Common myeloid progenitor, CD34-positive (primary cell): ENCODE results near the gene LYPD1.

ENCODE experiments used
- CTCF ChIA-PET: fragments of 350-600 bp; sonication (Branson Sonifier 250); formaldehyde crosslinking; loops from one replicate; lab custom pipeline; 2021; ENCODE audit warnings: antibody characterized with exemption; lab: Charles Lee
- POLR2A ChIA-PET: fragments of 350-600 bp; sonication (Branson Sonifier 250); formaldehyde crosslinking; loops from one replicate; lab custom pipeline; 2021; ENCODE audit warnings: antibody characterized with exemption; lab: Charles Lee
- DNase-seq, 3 donors: peaks; one replicate each; pipeline versions ENCODE4 v3.0.0 to v3.0.0-alpha.2; 2013
- H3K27ac ChIP-seq, 2 experiments: 1 replicate in 1 of 2; 2 replicates in 1 of 2; pipeline ENCODE4 v1.7.0; 2013; ENCODE audit warnings: inconsistent platforms in 2 of 2, low read length in 2 of 2, mild to moderate bottlenecking in 2 of 2, low read depth in 1 of 2, moderate library complexity in 1 of 2; ENCODE audit not compliant: severe bottlenecking in 2 of 2, insufficient read depth in 1 of 2, poor library complexity in 1 of 2
- H3K27me3 ChIP-seq, 5 experiments: replicated peaks in 2 of 5; 1 replicate in 3 of 5; 2 replicates in 2 of 5; pipeline versions ENCODE4 v1.6.1 to v1.7.0; 2013; ENCODE audit warnings: low read length in 4 of 5, mild to moderate bottlenecking in 2 of 5, moderate library complexity in 2 of 5, inconsistent platforms in 1 of 5; ENCODE audit not compliant: insufficient read depth in 5 of 5, control insufficient read depth in 4 of 5
- H3K36me3 ChIP-seq, 4 experiments: 1 replicate in 2 of 4; 2 replicates in 2 of 4; pipeline versions ENCODE4 v1.6.1 to v1.7.0; 2013; ENCODE audit warnings: low read length in 3 of 4, control low read depth in 1 of 4, mild to moderate bottlenecking in 1 of 4; ENCODE audit not compliant: control insufficient read depth in 4 of 4, insufficient read depth in 4 of 4
- H3K4me1 ChIP-seq, 4 experiments: 1 replicate in 3 of 4; 2 replicates in 1 of 4; pipeline versions ENCODE4 v1.6.1 to v1.7.1; 2013; ENCODE audit warnings: low read length in 3 of 4, mild to moderate bottlenecking in 3 of 4, control low read depth in 1 of 4, inconsistent platforms in 1 of 4, moderate library complexity in 1 of 4; ENCODE audit not compliant: control insufficient read depth in 4 of 4, insufficient read depth in 4 of 4; ENCODE audit errors: control extremely low read depth in 1 of 4
- H3K4me3 ChIP-seq, 7 experiments: 1 replicate in 4 of 7; 2 replicates in 3 of 7; pipeline versions ENCODE4 v1.5.1 to v1.7.0; 2013; ENCODE audit warnings: mild to moderate bottlenecking in 7 of 7, low read length in 6 of 7, moderate library complexity in 6 of 7, inconsistent platforms in 2 of 7, low read depth in 2 of 7, control low read depth in 1 of 7; ENCODE audit not compliant: insufficient read depth in 4 of 7, control insufficient read depth in 1 of 7; ENCODE audit errors: extremely low read depth in 1 of 7
- H3K9me3 ChIP-seq, 5 experiments: 1 replicate in 4 of 5; 2 replicates in 1 of 5; pipeline versions ENCODE4 v1.6.1 to v1.7.1; 2013; ENCODE audit warnings: low read length in 4 of 5, mild to moderate bottlenecking in 2 of 5, inconsistent platforms in 1 of 5, low read depth in 1 of 5, moderate library complexity in 1 of 5; ENCODE audit not compliant: control insufficient read depth in 4 of 5, insufficient read depth in 2 of 5; ENCODE audit errors: control extremely low read depth in 1 of 5
- WGBS: methylation state at CpG from one replicate; pipeline ENCODE4 v1.1.5; 2013; ENCODE audit not compliant: insufficient coverage; 5-methylcytosine and 5-hydroxymethylcytosine counted together

Gene LYPD1

GRCh38 chr2:132678483-132678882 lies 8.5 kb upstream of the LYPD1 start:
- Histone ChIP-seq H3K27me3 (peaks cover 1 to 36% (median 14%) of the 10 kb centered on the region in 5 experiments), H3K4me1 (no peaks in the 10 kb centered on the region), H3K36me3 (no peaks in the 10 kb centered on the region), H3K27ac (no peak overlapping the region), H3K9me3 (no peaks in the 10 kb centered on the region), H3K4me3 (no peak overlapping the region)
- DNase-seq: no peak
- WGBS: 100% methylated on average over 1 of the region's 2 CpGs
- CTCF ChIA-PET: no interaction called here
- POLR2A ChIA-PET: no interaction called here

GRCh38 chr2:132677661-132678060 lies 7.7 kb upstream of the LYPD1 start:
- Histone ChIP-seq H3K9me3 (no peaks in the 10 kb centered on the region), H3K27me3 (peaks cover 1 to 43% (median 14%) of the 10 kb centered on the region in 5 experiments), H3K36me3 (no peaks in the 10 kb centered on the region), H3K4me3 (no peak overlapping the region), H3K4me1 (no peaks in the 10 kb centered on the region), H3K27ac (no peak overlapping the region)
- CTCF ChIA-PET: no interaction called here
- WGBS: 94% methylated on average over 3 of the region's 5 CpGs
- no peak for DNase-seq
- POLR2A ChIA-PET: no interaction called here

GRCh38 chr2:132676999-132677398 lies 7.0 kb upstream of the LYPD1 start:
- Histone ChIP-seq H3K4me3 (no peak overlapping the region), H3K4me1 (no peaks in the 10 kb centered on the region), H3K9me3 (no peaks in the 10 kb centered on the region), H3K27me3 (peaks cover 1 to 50% (median 15%) of the 10 kb centered on the region in 5 experiments), H3K36me3 (no peaks in the 10 kb centered on the region), H3K27ac (no peak overlapping the region)
- no CpG with 5 or more reads among the region's 2 CpGs for WGBS
- DNase-seq: no peak
- ChIA-PET CTCF (no interaction called here), POLR2A (no interaction called here)

GRCh38 chr2:132671151-132671835 lies 1.3 kb upstream of the LYPD1 start:
- Histone ChIP-seq H3K4me1 (peaks cover 0 to 23% (median 9%) of the 10 kb centered on the region in 4 experiments), H3K4me3 (peak overlapping the region in 2 of 7 experiments; percentile 54 to 66), H3K27me3 (peaks cover 6 to 87% (median 26%) of the 10 kb centered on the region in 5 experiments), H3K36me3 (no peaks in the 10 kb centered on the region), H3K27ac (no peak overlapping the region), H3K9me3 (no peaks in the 10 kb centered on the region)
- ChIA-PET CTCF (no interaction called here), POLR2A (no interaction called here)
- 17% methylated on average over 21 of the region's 23 CpGs for WGBS
- DNase-seq: no peak

GRCh38 chr2:132670496-132671150 lies 618 bp upstream of the LYPD1 start:
- H3K4me3 ChIP-seq: peak overlapping the region in 5 of 7 experiments; percentile 4 to 66 (median 54)
- H3K36me3 ChIP-seq: no peaks in the 10 kb centered on the region
- CTCF ChIA-PET: no interaction called here
- peaks cover 0 to 23% (median 9%) of the 10 kb centered on the region in 4 experiments for H3K4me1 ChIP-seq
- H3K27ac ChIP-seq: no peak overlapping the region
- DNase-seq: peak in 2 of 3 donors; percentile 25 to 30
- H3K9me3 ChIP-seq: no peaks in the 10 kb centered on the region
- WGBS: 0% methylated on average over 21 of the region's 44 CpGs
- H3K27me3 ChIP-seq: peaks cover 5 to 91% (median 23%) of the 10 kb centered on the region in 5 experiments
- POLR2A ChIA-PET: no interaction called here

GRCh38 chr2:132668987-132669907 lies 758 bp downstream of the LYPD1 start:
- POLR2A ChIA-PET: no interaction called here
- Histone ChIP-seq H3K36me3 (no peaks in the 10 kb centered on the region), H3K27me3 (peaks cover 6 to 83% (median 23%) of the 10 kb centered on the region in 5 experiments), H3K9me3 (no peaks in the 10 kb centered on the region), H3K4me1 (peaks cover 0 to 23% (median 9%) of the 10 kb centered on the region in 4 experiments), H3K27ac (no peak overlapping the region), H3K4me3 (peak overlapping the region in 3 of 7 experiments; percentile 54 to 66 (median 58))
- peak in 1 of 3 donors; percentile 12 for DNase-seq
- WGBS: 2% methylated on average over 80 of the region's 80 CpGs
- CTCF ChIA-PET: no interaction called here
